Activated B cell treated with CpG ODN at 0.5 μM for 24 hours (primary cell): ENCODE data around the gene HTR1D. TPM values are rescaled to one million over a fixed set of nuclear protein-coding genes. Genes with fewer than 3 reads are reported as not detected.

Source experiments
- ATAC-seq: fragments of 200-7000 bp; cut with Tn5 transposase; one replicate; pipeline ENCODE4 v1.10.0; 2021; ENCODE audit warnings: low read depth, mild to moderate bottlenecking, moderate library complexity
- CTCF ChIA-PET: fragments of 350-600 bp; sonication (Branson Sonifier 250); formaldehyde crosslinking; loops from one replicate; lab custom pipeline; 2021; ENCODE audit warnings: antibody characterized with exemption; lab: Charles Lee
- POLR2A ChIA-PET: fragments of 350-600 bp; sonication (Branson Sonifier 250); formaldehyde crosslinking; loops from one replicate; lab custom pipeline; 2021; ENCODE audit warnings: antibody characterized with exemption; lab: Charles Lee
- DNase-seq: peaks from one replicate; pipeline ENCODE4 v3.0.0; 2022
- H3K27ac Mint-ChIP-seq: one replicate; pipeline ENCODE4 v1.8.0; 2020; ENCODE audit warnings: mixed read lengths
- H3K27me3 Mint-ChIP-seq: one replicate; pipeline ENCODE4 v1.8.0; 2021; ENCODE audit warnings: mixed read lengths
- H3K36me3 Mint-ChIP-seq: one replicate; pipeline ENCODE4 v1.8.0; 2021; ENCODE audit warnings: low read depth, mixed read lengths
- H3K4me1 Mint-ChIP-seq: one replicate; pipeline ENCODE4 v1.8.0; 2021; ENCODE audit warnings: mixed read lengths
- H3K4me3 Mint-ChIP-seq: one replicate; pipeline ENCODE4 v1.8.0; 2020; ENCODE audit warnings: mild to moderate bottlenecking, mixed read lengths
- H3K9me3 Mint-ChIP-seq: one replicate; pipeline ENCODE4 v1.8.0; 2020; ENCODE audit warnings: mixed read lengths
- intact Hi-C: fragments of 100-400 bp; cut with micrococcal nuclease; formaldehyde crosslinking; loops from one replicate; pipeline ENCODE4 v1.15.1; 2024
- total RNA-seq: library from RNA; stranded (reverse); gene quantifications from 2 replicates; pipeline ENCODE4 v1.2.3, GENCODE V29; 2022
- TF ChIP-seq, protein P1 (sequence below): fragments of 200-600 bp; IDR thresholded peaks from one replicate; pipeline ENCODE4 v1.8.0; 2022; ENCODE audit warnings: antibody characterized with exemption, mild to moderate bottlenecking

Gene HTR1D
- total RNA-seq, 1 donor from 2014 or later: not detected

DNA sequence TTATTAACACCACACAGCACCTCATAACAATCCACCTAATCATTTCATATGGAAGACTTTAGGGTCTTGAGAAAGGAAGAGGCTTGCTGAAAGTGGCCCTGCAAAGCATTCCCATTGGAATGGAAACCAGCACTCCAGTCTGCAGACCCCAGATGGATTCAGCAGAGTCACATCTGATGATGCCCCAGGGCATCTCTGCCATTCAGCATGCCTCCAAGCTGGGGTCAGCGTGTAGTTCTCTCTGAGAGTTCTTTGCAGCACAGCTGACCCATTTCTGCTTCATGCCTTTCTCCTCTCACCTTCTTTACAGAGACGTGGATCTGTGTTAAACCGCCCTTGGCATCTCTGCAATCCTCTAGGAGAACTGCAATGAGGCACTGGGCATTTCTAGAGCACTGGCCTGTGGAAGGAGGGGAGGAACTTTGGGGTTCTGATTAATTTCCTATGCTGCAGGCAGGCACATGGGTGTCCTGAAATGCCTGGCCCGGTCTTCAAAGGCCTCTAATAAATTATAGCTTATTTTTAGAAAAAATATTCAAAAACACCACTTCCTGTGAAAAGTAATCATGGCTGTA is 46.0 kb downstream of the HTR1D start:
- POLR2A ChIA-PET: no interaction called here
- peak overlapping the region; percentile 46 for H3K27ac Mint-ChIP-seq
- H3K4me3 Mint-ChIP-seq: no peak overlapping the region

DNA sequence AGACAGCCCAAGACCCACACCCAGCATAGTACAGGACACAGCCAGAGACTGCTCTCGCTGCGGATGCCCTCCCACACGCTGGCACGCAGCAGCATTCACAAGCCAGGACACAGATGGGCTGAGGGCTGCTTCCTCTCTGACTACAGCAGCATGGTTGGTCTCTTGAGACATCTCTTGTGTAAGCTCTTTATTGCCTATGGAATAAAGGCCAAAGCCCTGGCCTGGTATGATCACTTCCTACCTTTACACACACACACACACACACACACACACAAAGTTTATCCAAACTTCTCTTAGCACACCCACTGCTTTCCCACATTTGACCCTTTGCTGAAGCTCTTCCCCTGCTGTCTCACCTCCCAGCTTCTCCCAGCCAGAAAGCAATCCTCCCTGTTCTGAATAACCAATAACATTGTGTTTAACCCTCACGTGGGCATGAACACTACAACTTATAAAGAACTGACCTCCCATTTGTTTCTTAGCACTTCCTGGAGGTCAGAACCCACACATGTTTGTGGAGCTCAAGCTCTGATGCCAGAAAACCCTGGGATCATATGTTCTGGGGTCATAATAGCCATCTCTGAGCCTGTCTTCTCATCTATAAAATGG is 47.5 kb downstream of the HTR1D start:
- Mint-ChIP-seq H3K4me1 (peaks cover 29% of the 10 kb centered on the region), H3K4me3 (peak overlapping the region; percentile 95), H3K36me3 (peaks cover 2% of the 10 kb centered on the region), H3K27me3 (no peaks in the 10 kb centered on the region), H3K27ac (peak overlapping the region; percentile 78), H3K9me3 (peaks cover 2% of the 10 kb centered on the region)
- DNase-seq (no peak), ATAC-seq (peak; percentile 69)
- ChIA-PET CTCF (interaction anchor here (1.0 to 3.0 kb wide), 2 partner anchors 14 to 70 kb away, joined by 3 to 15 read pairs; no protein-coding TSS in a partner anchor), POLR2A (interaction anchor here (0.6 to 3.7 kb wide), 5 partner anchors 8 to 70 kb away, joined by 3 to 25 read pairs (median 5); no protein-coding TSS in a partner anchor)
- TF ChIP-seq, protein P1, sequence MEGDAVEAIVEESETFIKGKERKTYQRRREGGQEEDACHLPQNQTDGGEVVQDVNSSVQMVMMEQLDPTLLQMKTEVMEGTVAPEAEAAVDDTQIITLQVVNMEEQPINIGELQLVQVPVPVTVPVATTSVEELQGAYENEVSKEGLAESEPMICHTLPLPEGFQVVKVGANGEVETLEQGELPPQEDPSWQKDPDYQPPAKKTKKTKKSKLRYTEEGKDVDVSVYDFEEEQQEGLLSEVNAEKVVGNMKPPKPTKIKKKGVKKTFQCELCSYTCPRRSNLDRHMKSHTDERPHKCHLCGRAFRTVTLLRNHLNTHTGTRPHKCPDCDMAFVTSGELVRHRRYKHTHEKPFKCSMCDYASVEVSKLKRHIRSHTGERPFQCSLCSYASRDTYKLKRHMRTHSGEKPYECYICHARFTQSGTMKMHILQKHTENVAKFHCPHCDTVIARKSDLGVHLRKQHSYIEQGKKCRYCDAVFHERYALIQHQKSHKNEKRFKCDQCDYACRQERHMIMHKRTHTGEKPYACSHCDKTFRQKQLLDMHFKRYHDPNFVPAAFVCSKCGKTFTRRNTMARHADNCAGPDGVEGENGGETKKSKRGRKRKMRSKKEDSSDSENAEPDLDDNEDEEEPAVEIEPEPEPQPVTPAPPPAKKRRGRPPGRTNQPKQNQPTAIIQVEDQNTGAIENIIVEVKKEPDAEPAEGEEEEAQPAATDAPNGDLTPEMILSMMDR: no peak
- intact Hi-C loops: loop anchor here (2.0 to 5.0 kb wide), 3 partner anchors 55 to 1388 kb away; partner anchors contain the start of genes KDM1A and USP48

More for the DNA sequence above, 46.0 kb downstream of the HTR1D start:
- peaks cover 2% of the 10 kb centered on the region for H3K36me3 Mint-ChIP-seq
- DNase-seq (no peak), ATAC-seq (no peak)
- CTCF ChIA-PET: interaction anchor here (1.1 to 3.0 kb wide), 2 partner anchors 13 to 72 kb away, joined by 3 to 15 read pairs; no protein-coding TSS in a partner anchor
- intact Hi-C loops: no loop called here
- no peaks in the 10 kb centered on the region for H3K27me3 Mint-ChIP-seq
- peaks cover 2% of the 10 kb centered on the region for H3K9me3 Mint-ChIP-seq
- peaks cover 30% of the 10 kb centered on the region for H3K4me1 Mint-ChIP-seq
- TF ChIP-seq, protein P1: no peak

DNA sequence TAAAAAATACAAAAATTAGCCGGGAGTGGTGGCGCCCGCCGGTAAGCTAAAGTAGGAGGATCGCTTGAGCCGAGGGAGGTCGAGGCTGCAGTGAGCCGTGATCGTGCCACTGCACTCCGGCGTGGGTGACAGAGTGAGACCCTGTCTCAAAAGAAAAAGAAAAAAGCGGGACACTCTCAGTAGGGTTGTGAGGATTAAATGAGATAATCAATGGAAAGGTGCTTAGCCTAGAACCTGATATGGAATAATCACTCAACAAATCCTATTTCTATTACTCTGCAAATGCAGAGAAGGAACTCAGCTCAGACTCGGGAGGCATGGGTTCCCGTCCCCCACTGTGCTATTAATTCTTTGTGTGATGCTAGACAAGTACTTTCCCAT is 48.1 kb downstream of the HTR1D start:
- ChIA-PET POLR2A (interaction anchor here (0.6 to 3.7 kb wide), 6 partner anchors 8 to 444 kb away, joined by 3 to 25 read pairs (median 4); no protein-coding TSS in a partner anchor), CTCF (interaction anchor here (0.8 to 3.0 kb wide), 3 partner anchors 15 to 70 kb away, joined by 3 to 15 read pairs (median 5); no protein-coding TSS in a partner anchor)
- DNase-seq: no peak
- Mint-ChIP-seq H3K4me1 (peaks cover 23% of the 10 kb centered on the region), H3K36me3 (peaks cover 2% of the 10 kb centered on the region), H3K9me3 (no peaks in the 10 kb centered on the region), H3K4me3 (peak overlapping the region; percentile 95), H3K27ac (peak overlapping the region; percentile 78), H3K27me3 (no peaks in the 10 kb centered on the region)
- no peak for ATAC-seq
- intact Hi-C loops: loop anchor here (2.0 to 5.0 kb wide), 3 partner anchors 54 to 1387 kb away; partner anchors contain the start of genes KDM1A and USP48
- TF ChIP-seq, protein P1: no peak

DNA sequence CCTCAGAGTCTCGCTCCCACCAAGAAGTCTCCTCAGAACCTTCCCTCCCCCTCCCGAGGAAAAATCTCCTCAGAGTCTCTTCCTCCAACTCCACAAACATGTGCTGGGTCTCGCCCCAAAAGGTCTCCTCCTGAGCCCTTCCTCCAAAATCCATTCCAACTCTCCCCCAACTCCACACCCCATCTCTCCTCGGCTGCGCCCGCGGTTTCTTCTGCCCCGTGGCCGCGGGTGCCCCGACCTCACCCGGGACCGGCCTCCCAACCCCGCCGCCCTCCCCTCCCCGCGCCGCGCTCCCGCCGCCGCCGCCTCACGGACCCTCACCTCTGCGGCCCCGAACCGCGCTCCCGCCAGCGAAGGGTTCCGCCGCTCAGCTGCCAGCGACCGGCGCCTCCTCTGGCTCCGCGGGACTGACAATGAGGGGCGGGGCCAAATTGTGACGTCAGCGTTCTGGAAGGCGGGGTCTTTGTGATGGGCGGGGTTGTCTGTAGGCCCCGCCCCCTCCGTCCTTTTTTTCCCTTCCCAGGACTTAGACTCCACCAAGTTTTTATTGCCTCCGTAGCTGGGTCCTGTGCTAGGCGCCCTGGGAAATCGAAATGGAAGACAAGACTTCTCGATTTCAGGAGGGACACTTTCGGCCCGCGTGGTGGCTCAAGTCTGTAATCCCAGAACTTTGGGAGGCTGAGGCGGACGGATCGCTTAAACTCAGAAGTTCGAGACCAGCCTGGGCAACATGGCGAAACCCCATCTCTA is 48.7 kb downstream of the HTR1D start, which contains the start of gene LUZP1:
Gene LUZP1 (minus strand): TSS at position 412 of the 750 bp plus-strand sequence.
- H3K27me3 Mint-ChIP-seq: no peaks in the 10 kb centered on the region
- TF ChIP-seq, protein P1: no peak
- ChIA-PET POLR2A (interaction anchor here (0.6 to 3.7 kb wide), 5 partner anchors 9 to 443 kb away, joined by 3 to 25 read pairs (median 3); no protein-coding TSS in a partner anchor), CTCF (interaction anchor here (0.8 to 1.0 kb wide), 2 partner anchors 15 to 69 kb away, joined by 3 to 5 read pairs; no protein-coding TSS in a partner anchor)
- ATAC-seq: peak; percentile 84
- intact Hi-C loops: loop anchor here (1.0 to 5.0 kb wide), 5 partner anchors 9 to 1386 kb away; partner anchors contain the start of genes KDM1A and USP48
- peak; percentile 80 for DNase-seq
- H3K9me3 Mint-ChIP-seq: no peaks in the 10 kb centered on the region
- H3K4me1 Mint-ChIP-seq: peaks cover 23% of the 10 kb centered on the region
- peak within 1 kb of the TSS; percentile 95 for H3K4me3 Mint-ChIP-seq
- H3K27ac Mint-ChIP-seq: peak within 1 kb of the TSS; percentile 80
- H3K36me3 Mint-ChIP-seq: peaks cover 2% of the 10 kb centered on the region
